Trophoblast cell (in vitro differentiated cells and primary cell): Measurements from ENCODE around the gene HSF4. TPM values are rescaled to one million over a fixed set of nuclear protein-coding genes. Genes with fewer than 3 reads are reported as not detected.

Experiments used
- DNase-seq, 2 donors: peaks; one replicate each; pipeline ENCODE4 v3.0.0-alpha.2; 2016
- H2AFZ ChIP-seq: 2 replicates; pipeline ENCODE4 v1.6.1; 2013; ENCODE audit warnings: low read length, moderate library complexity, mild to moderate bottlenecking; ENCODE audit not compliant: insufficient read depth, poor library complexity
- H2AK5ac ChIP-seq: 2 replicates; pipeline ENCODE4 v1.6.1; 2013; ENCODE audit warnings: mild to moderate bottlenecking, low read length
- H2BK120ac ChIP-seq: 2 replicates; pipeline ENCODE4 v1.6.1; 2013; ENCODE audit warnings: low read length, mild to moderate bottlenecking, moderate library complexity; ENCODE audit not compliant: insufficient read depth, poor library complexity
- H2BK12ac ChIP-seq: 2 replicates; pipeline ENCODE4 v1.6.1; 2013; ENCODE audit warnings: mild to moderate bottlenecking, low read length, moderate library complexity
- H2BK5ac ChIP-seq: 2 replicates; pipeline ENCODE4 v1.6.1; 2013; ENCODE audit warnings: low read length, low read depth, moderate library complexity, mild to moderate bottlenecking; ENCODE audit not compliant: poor library complexity
- H3K14ac ChIP-seq: 2 replicates; pipeline ENCODE4 v1.6.1; 2013; ENCODE audit warnings: mild to moderate bottlenecking, low read length
- H3K18ac ChIP-seq: 2 replicates; pipeline ENCODE4 v1.6.1; 2013; ENCODE audit warnings: mild to moderate bottlenecking, low read length
- H3K23ac ChIP-seq: 2 replicates; pipeline ENCODE4 v1.6.1; 2013; ENCODE audit warnings: low read length
- H3K27ac ChIP-seq: 2 replicates; pipeline ENCODE4 v1.5.1; 2013; ENCODE audit warnings: low read depth, mild to moderate bottlenecking, inconsistent platforms, low read length, moderate library complexity
- H3K27me3 ChIP-seq: 2 replicates; pipeline ENCODE4 v1.6.1; 2013; ENCODE audit warnings: inconsistent platforms, mild to moderate bottlenecking, low read length, moderate library complexity; ENCODE audit not compliant: insufficient read depth
- H3K36me3 ChIP-seq, 2 experiments: 1 replicate in 1 of 2; 2 replicates in 1 of 2; pipeline ENCODE4 v1.6.1; 2013; ENCODE audit warnings: low read length in 2 of 2, mild to moderate bottlenecking in 2 of 2, moderate library complexity in 1 of 2; ENCODE audit not compliant: insufficient read depth in 2 of 2, control insufficient read depth in 1 of 2
- H3K4ac ChIP-seq: 2 replicates; pipeline ENCODE4 v1.6.1; 2013; ENCODE audit warnings: low read depth, mild to moderate bottlenecking, low read length, moderate library complexity
- H3K4me1 ChIP-seq, 2 experiments: 1 replicate in 1 of 2; 2 replicates in 1 of 2; pipeline ENCODE4 v1.6.1; 2013; ENCODE audit warnings: low read length in 2 of 2, mild to moderate bottlenecking in 2 of 2, moderate library complexity in 1 of 2; ENCODE audit not compliant: insufficient read depth in 2 of 2, control insufficient read depth in 1 of 2
- H3K4me2 ChIP-seq: 2 replicates; pipeline ENCODE4 v1.6.1; 2013; ENCODE audit warnings: inconsistent platforms, mild to moderate bottlenecking, low read length, moderate library complexity
- H3K4me3 ChIP-seq: 2 replicates; pipeline ENCODE4 v1.5.1; 2013; ENCODE audit warnings: mild to moderate bottlenecking, low read depth, low read length, inconsistent platforms
- H3K79me1 ChIP-seq: one replicate; pipeline ENCODE4 v1.6.1; 2013; ENCODE audit warnings: low read length
- H3K79me2 ChIP-seq: 2 replicates; pipeline ENCODE4 v1.6.1; 2013; ENCODE audit warnings: low read length, mild to moderate bottlenecking; ENCODE audit not compliant: control insufficient read depth, insufficient read depth, poor library complexity
- H3K9ac ChIP-seq: 2 replicates; pipeline ENCODE4 v1.6.1; 2013; ENCODE audit warnings: mild to moderate bottlenecking, low read length
- H3K9me3 ChIP-seq: 2 replicates; pipeline ENCODE4 v1.6.1; 2013; ENCODE audit warnings: low read depth, mild to moderate bottlenecking, control low read depth, inconsistent platforms, low read length; ENCODE audit not compliant: insufficient read depth
- H4K12ac ChIP-seq: 2 replicates; pipeline ENCODE4 v1.6.1; 2013; ENCODE audit warnings: low read depth, mild to moderate bottlenecking, low read length, moderate library complexity
- H4K8ac ChIP-seq: 2 replicates; pipeline ENCODE4 v1.6.1; 2013; ENCODE audit warnings: low read depth, mild to moderate bottlenecking, low read length, moderate library complexity
- H4K91ac ChIP-seq: one replicate; pipeline ENCODE4 v1.6.1; 2013; ENCODE audit warnings: low read depth, mild to moderate bottlenecking, low read length, moderate library complexity
- WGBS: extraction: QIAGEN DNeasy Blood & Tissue Kit; methylation state at CpG from one replicate; pipeline ENCODE4 v1.1.7; 2013; ENCODE audit warnings: missing lambda C conversion rate; ENCODE audit not compliant: insufficient read length, insufficient coverage; ENCODE audit errors: extremely low coverage; 5-methylcytosine and 5-hydroxymethylcytosine counted together
- polyA plus RNA-seq: library from polyadenylated mRNA; stranded (reverse); fragments of 200-250 nt; gene quantifications from 2 replicates; pipeline ENCODE4 v1.2.3, GENCODE V29; 2013

The HSF4 gene
- polyA plus RNA-seq: 4.6 and 5.1 TPM in 2 replicates

DNA sequence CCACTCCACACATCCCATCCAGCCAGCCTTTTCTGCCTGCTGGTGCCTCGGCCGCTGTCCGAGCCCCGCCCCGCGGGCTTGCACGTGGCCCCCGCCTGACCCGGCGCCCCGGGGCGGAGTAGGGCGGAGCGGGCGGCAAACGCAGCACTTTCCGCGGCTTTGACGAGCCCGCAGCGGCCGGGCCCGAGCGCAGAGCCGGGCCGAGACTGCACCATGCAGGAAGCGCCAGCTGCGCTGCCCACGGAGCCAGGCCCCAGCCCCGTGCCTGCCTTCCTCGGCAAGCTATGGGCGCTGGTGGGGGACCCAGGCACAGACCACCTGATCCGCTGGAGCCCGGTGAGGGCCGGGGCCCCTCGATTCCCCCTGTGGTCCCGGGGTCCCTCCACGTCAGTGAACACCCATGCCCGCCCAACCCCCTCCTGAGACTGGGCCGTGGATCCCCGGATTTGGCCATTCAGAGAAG, at the start of gene HSF4:
HSF4 (plus strand) TSS at position 147 of the 463 bp plus-strand sequence; CDS start at position 214, 67 bp downstream.
- Histone ChIP-seq H3K18ac (no peak within 1 kb of the TSS), H3K9ac (no peak within 1 kb of the TSS), H3K27ac (no peak within 1 kb of the TSS), H3K79me2 (peaks cover 2% of the 10 kb centered on the region), H2BK120ac (no peak within 1 kb of the TSS), H3K36me3 (no peaks in the 10 kb centered on the region), H3K23ac (no peak within 1 kb of the TSS), H3K14ac (no peak within 1 kb of the TSS), H2AFZ (peak within 1 kb of the TSS; percentile 19), H2BK5ac (no peak within 1 kb of the TSS), H3K4me1 (peaks cover 17 to 25% of the 10 kb centered on the region in 2 experiments), H2BK12ac (no peak within 1 kb of the TSS), H4K8ac (no peak within 1 kb of the TSS), H3K4me2 (peak within 1 kb of the TSS; percentile 63), H3K9me3 (peaks cover 8% of the 10 kb centered on the region), H2AK5ac (no peak within 1 kb of the TSS), H3K4me3 (peak within 1 kb of the TSS; percentile 11), H4K91ac (no peak within 1 kb of the TSS), H3K79me1 (peaks cover 5% of the 10 kb centered on the region), H3K4ac (no peak within 1 kb of the TSS), H4K12ac (no peak within 1 kb of the TSS), H3K27me3 (peaks cover 80% of the 10 kb centered on the region)
- WGBS: no CpG with 5 or more reads among the region's 41 CpGs
- DNase-seq: peak; percentile 85 to 90

DNA sequence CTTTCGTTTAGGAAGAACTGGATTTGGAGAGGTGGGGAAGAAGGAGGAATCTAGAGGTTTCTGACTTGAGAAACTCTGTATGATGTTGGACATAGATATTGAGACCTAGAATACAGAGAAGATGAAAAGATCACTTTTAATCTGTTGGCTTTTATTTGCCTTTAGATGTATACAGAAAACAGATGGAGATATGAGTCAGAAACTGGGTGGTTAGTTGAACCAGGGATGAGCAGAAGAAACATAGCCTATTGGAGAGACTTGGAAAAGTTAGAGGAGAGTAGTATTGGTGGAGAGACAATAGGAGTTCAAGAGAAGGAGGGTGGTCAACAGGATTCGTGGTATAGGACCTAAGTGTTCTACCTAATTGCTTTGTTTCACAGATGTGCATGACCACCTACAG, 49.8 kb upstream of the HSF4 start:
- no peak overlapping the region for H4K8ac ChIP-seq
- H3K4ac ChIP-seq: no peak overlapping the region
- no peak overlapping the region for H2AK5ac ChIP-seq
- H3K4me2 ChIP-seq: no peak overlapping the region
- no peak overlapping the region for H2BK120ac ChIP-seq
- peaks cover 7% of the 10 kb centered on the region for H3K79me2 ChIP-seq
- no peak overlapping the region for H2BK5ac ChIP-seq
- no peak overlapping the region for H2BK12ac ChIP-seq
- H3K79me1 ChIP-seq: peaks cover 2% of the 10 kb centered on the region
- no peak overlapping the region for H3K9ac ChIP-seq
- H3K14ac ChIP-seq: no peak overlapping the region
- no peak overlapping the region for H3K4me3 ChIP-seq
- H4K12ac ChIP-seq: no peak overlapping the region
- no peaks in the 10 kb centered on the region for H3K9me3 ChIP-seq
- 100% methylated on average over 2 of the region's 2 CpGs for WGBS
- no peak overlapping the region for H2AFZ ChIP-seq
- no peak overlapping the region for H3K23ac ChIP-seq
- no peaks in the 10 kb centered on the region for H3K36me3 ChIP-seq
- peaks cover 0 to 10% of the 10 kb centered on the region in 2 experiments for H3K4me1 ChIP-seq
- no peak for DNase-seq
- no peaks in the 10 kb centered on the region for H3K27me3 ChIP-seq
- H4K91ac ChIP-seq: no peak overlapping the region
- no peak overlapping the region for H3K18ac ChIP-seq
- H3K27ac ChIP-seq: no peak overlapping the region

DNA sequence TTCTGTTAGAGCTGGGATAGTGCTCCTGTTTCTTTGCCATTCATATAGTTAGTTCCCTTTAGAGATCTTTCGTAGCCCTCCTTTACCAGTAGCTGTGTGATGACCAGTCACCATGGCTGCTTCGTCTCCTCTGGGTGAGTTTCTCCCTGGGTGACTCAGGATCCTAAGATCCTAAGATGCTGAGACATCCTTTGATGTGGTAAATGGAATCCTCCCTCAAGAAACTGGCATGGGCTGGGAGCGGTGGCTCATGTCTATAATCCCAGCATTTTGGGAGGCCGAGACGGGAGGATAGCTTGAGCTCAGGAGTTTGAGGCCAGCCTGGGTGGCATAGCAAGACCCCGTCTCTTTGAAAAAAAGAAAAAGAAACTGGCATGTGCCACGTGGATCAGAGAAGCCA, 48.9 kb upstream of the HSF4 start:
- H3K36me3 ChIP-seq: peaks cover 0 to 5% of the 10 kb centered on the region in 2 experiments
- H3K4me2 ChIP-seq: no peak overlapping the region
- no peak overlapping the region for H3K4ac ChIP-seq
- H3K18ac ChIP-seq: no peak overlapping the region
- no peak overlapping the region for H3K23ac ChIP-seq
- H4K91ac ChIP-seq: no peak overlapping the region
- H3K79me1 ChIP-seq: no peaks in the 10 kb centered on the region
- no peak overlapping the region for H3K27ac ChIP-seq
- no peak overlapping the region for H4K8ac ChIP-seq
- H2BK120ac ChIP-seq: no peak overlapping the region
- H2BK5ac ChIP-seq: no peak overlapping the region
- no peak overlapping the region for H2AK5ac ChIP-seq
- no peak overlapping the region for H2AFZ ChIP-seq
- H2BK12ac ChIP-seq: no peak overlapping the region
- DNase-seq: peak; percentile 86 to 96
- H4K12ac ChIP-seq: no peak overlapping the region
- H3K4me1 ChIP-seq: peaks cover 0 to 7% of the 10 kb centered on the region in 2 experiments
- WGBS: no CpG with 5 or more reads among the region's 7 CpGs
- H3K14ac ChIP-seq: no peak overlapping the region
- H3K4me3 ChIP-seq: no peak overlapping the region
- no peak overlapping the region for H3K9ac ChIP-seq
- no peaks in the 10 kb centered on the region for H3K79me2 ChIP-seq
- H3K9me3 ChIP-seq: no peaks in the 10 kb centered on the region
- no peaks in the 10 kb centered on the region for H3K27me3 ChIP-seq

GRCh38 chr16:67116388-67117311, 47.9 kb upstream of the HSF4 start:
- peak overlapping the region; percentile 32 for H3K4ac ChIP-seq
- H2BK5ac ChIP-seq: no peak overlapping the region
- H3K18ac ChIP-seq: no peak overlapping the region
- H3K23ac ChIP-seq: no peak overlapping the region
- H4K8ac ChIP-seq: no peak overlapping the region
- no peak for DNase-seq
- no peak overlapping the region for H3K27ac ChIP-seq
- H2AFZ ChIP-seq: no peak overlapping the region
- peaks cover 0 to 7% of the 10 kb centered on the region in 2 experiments for H3K4me1 ChIP-seq
- H3K36me3 ChIP-seq: peaks cover 2 to 5% of the 10 kb centered on the region in 2 experiments
- H3K79me2 ChIP-seq: no peaks in the 10 kb centered on the region
- H3K79me1 ChIP-seq: no peaks in the 10 kb centered on the region
- no peaks in the 10 kb centered on the region for H3K27me3 ChIP-seq
- H3K14ac ChIP-seq: no peak overlapping the region
- WGBS: no CpG with 5 or more reads among the region's 13 CpGs
- no peak overlapping the region for H3K4me3 ChIP-seq
- no peak overlapping the region for H4K12ac ChIP-seq
- H2BK12ac ChIP-seq: no peak overlapping the region
- no peak overlapping the region for H3K9ac ChIP-seq
- no peak overlapping the region for H4K91ac ChIP-seq
- H2AK5ac ChIP-seq: no peak overlapping the region
- no peaks in the 10 kb centered on the region for H3K9me3 ChIP-seq
- no peak overlapping the region for H3K4me2 ChIP-seq
- H2BK120ac ChIP-seq: no peak overlapping the region
